ENCODE measurements around the gene CC2D2B. TPM values are rescaled to one million over a fixed set of nuclear protein-coding genes. Genes with fewer than 3 reads are reported as not detected.

The CC2D2B gene
- total and polyA plus RNA-seq, 2 of the 13 experiments (the other 11 are each of a cell fraction or from before 2014, with no cell fraction given): 0.20 TPM; not detected in 1

DNA sequence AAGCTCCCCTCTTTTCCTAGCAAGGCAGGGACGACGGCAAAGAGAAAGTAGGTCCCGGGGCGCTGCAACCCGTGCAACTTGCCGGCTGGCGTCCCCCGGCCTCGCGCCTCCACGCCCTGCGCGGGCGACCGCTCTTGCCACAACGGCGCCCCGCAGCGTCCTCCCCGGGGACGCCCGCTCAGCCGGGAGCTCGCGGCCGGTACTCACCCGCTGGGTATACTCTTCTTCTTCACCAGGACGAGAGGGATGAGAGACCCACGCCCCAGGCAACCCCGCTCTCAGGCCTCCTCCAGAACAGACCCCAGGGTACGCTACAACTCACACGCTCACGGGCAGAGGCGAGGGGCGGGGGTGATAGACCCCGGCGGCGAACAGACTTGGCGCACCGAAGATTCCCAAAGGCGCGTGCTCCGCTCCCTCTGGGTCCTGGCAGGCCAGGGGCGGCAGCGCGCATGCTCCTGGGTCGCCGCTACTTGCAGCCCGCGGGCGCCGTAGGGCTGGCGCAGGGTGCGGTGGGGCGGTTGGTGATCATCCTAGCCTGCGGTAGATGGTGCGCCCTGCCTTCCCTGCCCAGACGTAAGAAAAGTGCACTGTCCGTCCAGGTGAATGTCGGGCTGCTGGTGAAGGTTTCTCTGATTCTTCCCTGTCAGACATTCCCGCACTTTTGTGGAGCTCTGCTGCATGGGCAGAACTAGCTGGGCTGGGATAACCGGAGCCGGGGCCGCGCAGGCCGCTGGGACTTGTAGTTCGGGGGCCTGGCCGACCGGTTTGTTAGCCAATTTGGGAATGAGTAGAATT is at the start of gene CC2D2B (continued):
- TF ChIP-seq MLXIP (CRISPR knock-in tag; IDR thresholded peaks at IDR 0.05; ENCODE audit: borderline replicate concordance): no peak
- TF ChIP-seq ESRRA (CRISPR knock-in tag; IDR thresholded peaks at IDR 0.05; ENCODE audit: low read depth): 0 out of 2 replicates have a peak, but pooled peaks have one; percentile 20
- no peak for TF ChIP-seq SOX13 (IDR thresholded peaks at IDR 0.05)
- 0 out of 4 replicates have a peak, but pooled peaks of 1 of the 2 experiments have one; percentile 15 for TF ChIP-seq SOX13 (CRISPR knock-in tag; conservative IDR thresholded peaks at IDR 0.05 in 1 of 2, IDR thresholded peaks at IDR 0.05 in 1 of 2)
- TF ChIP-seq TBX2 (CRISPR knock-in tag; IDR thresholded peaks at IDR 0.05; ENCODE audit: borderline replicate concordance): peak; percentile 72
- TF ChIP-seq HNF4A (CRISPR knock-in tag; IDR thresholded peaks at IDR 0.05): no peak
- TF ChIP-seq, protein P1, sequence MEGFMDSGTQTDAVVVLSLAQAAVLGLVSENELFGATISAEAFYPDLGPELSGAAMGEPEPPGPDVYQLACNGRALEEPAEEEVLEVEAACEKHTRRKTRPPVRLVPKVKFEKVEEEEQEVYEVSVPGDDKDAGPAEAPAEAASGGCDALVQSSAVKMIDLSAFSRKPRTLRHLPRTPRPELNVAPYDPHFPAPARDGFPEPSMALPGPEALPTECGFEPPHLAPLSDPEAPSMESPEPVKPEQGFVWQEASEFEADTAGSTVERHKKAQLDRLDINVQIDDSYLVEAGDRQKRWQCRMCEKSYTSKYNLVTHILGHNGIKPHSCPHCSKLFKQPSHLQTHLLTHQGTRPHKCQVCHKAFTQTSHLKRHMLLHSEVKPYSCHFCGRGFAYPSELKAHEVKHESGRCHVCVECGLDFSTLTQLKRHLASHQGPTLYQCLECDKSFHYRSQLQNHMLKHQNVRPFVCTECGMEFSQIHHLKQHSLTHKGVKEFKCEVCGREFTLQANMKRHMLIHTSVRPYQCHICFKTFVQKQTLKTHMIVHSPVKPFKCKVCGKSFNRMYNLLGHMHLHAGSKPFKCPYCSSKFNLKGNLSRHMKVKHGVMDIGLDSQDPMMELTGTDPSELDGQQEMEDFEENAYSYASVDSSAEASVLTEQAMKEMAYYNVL (CRISPR knock-in tag; IDR thresholded peaks at IDR 0.05; ENCODE audit: borderline replicate concordance): peak; percentile 44; the same call in 1 of the 2 replicates
- TF ChIP-seq, protein P2, sequence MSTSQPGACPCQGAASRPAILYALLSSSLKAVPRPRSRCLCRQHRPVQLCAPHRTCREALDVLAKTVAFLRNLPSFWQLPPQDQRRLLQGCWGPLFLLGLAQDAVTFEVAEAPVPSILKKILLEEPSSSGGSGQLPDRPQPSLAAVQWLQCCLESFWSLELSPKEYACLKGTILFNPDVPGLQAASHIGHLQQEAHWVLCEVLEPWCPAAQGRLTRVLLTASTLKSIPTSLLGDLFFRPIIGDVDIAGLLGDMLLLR (CRISPR knock-in tag; IDR thresholded peaks at IDR 0.05): peak; percentile 71; the same call in 1 of the 2 replicates
- TF ChIP-seq ELF3 (CRISPR knock-in tag; IDR thresholded peaks at IDR 0.05): no peak
- TF ChIP-seq, protein P3, sequence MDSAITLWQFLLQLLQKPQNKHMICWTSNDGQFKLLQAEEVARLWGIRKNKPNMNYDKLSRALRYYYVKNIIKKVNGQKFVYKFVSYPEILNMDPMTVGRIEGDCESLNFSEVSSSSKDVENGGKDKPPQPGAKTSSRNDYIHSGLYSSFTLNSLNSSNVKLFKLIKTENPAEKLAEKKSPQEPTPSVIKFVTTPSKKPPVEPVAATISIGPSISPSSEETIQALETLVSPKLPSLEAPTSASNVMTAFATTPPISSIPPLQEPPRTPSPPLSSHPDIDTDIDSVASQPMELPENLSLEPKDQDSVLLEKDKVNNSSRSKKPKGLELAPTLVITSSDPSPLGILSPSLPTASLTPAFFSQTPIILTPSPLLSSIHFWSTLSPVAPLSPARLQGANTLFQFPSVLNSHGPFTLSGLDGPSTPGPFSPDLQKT (CRISPR knock-in tag; IDR thresholded peaks at IDR 0.05; ENCODE audit: borderline replicate concordance): no peak
- TF ChIP-seq KLF16 (CRISPR knock-in tag; IDR thresholded peaks at IDR 0.05): peak in 1 of 2 experiments; percentile 43; a peak in 2 of 4 replicates
- TF ChIP-seq BORCS8-MEF2B (CRISPR knock-in tag; IDR thresholded peaks at IDR 0.05): peak; percentile 55; the same call in 1 of the 2 replicates
- no peak for TF ChIP-seq SP1 (IDR thresholded peaks at IDR 0.05)
- no peak for TF ChIP-seq SP1 (CRISPR knock-in tag; IDR thresholded peaks at IDR 0.05)
- no peak for TF ChIP-seq PPARG (CRISPR knock-in tag; conservative IDR thresholded peaks at IDR 0.05)
- TF ChIP-seq ZSCAN30 (CRISPR knock-in tag; IDR thresholded peaks at IDR 0.05): no peak
- TF ChIP-seq ZSCAN5A (CRISPR knock-in tag; IDR thresholded peaks at IDR 0.05; ENCODE audit: borderline replicate concordance): peak; percentile 68; the same call in 1 of the 2 replicates
- peak; percentile 18; the same call in 1 of the 2 replicates for TF ChIP-seq HDAC2 (CRISPR knock-in tag; IDR thresholded peaks at IDR 0.05)
- no peak for TF ChIP-seq ZBTB1 (CRISPR knock-in tag; IDR thresholded peaks at IDR 0.05; ENCODE audit: borderline replicate concordance)
- TF ChIP-seq CCDC6 (CRISPR knock-in tag; IDR thresholded peaks at IDR 0.05): peak; percentile 76; the same call in 1 of the 2 replicates
